Forelimb muscle (tissue), 1 donor: Measurements from ENCODE around the gene ST8SIA1. TPM values are rescaled to one million over a fixed set of nuclear protein-coding genes. Genes with fewer than 3 reads are reported as not detected.

Experiments
- DNase-seq: peaks from one replicate; pipeline ENCODE4 v3.0.0-alpha.2; 2013; ENCODE audit warnings: low read depth
- polyA plus RNA-seq: library from polyadenylated mRNA; unstranded; fragments of 120-200 nt; gene quantifications from one replicate; pipeline ENCODE4 v1.2.1, GENCODE V29; 2013; ENCODE audit not compliant: insufficient read length

ST8SIA1 gene
- polyA plus RNA-seq, 1 donor = 8.0 TPM

- DNase-seq = no peak
Observed at GRCh38 chr12:22283508-22283907, 51.0 kb downstream of the ST8SIA1 start.

GRCh38 chr12:22283006-22283506 is 51.5 kb downstream of the ST8SIA1 start:
- no peak for DNase-seq

GRCh38 chr12:22282283-22282682 is 52.2 kb downstream of the ST8SIA1 start:
- DNase-seq = no peak

GRCh38 chr12:22276867-22277266 is 57.6 kb downstream of the ST8SIA1 start:
- DNase-seq = no peak

- no peak for DNase-seq
Observed at GRCh38 chr12:22276313-22276712, 58.2 kb downstream of the ST8SIA1 start.

- DNase-seq = no peak
Observed at GRCh38 chr12:22275843-22276242, 58.7 kb downstream of the ST8SIA1 start.

- no peak for DNase-seq
Observed at GRCh38 chr12:22272335-22273151, 62.0 kb downstream of the ST8SIA1 start.

- DNase-seq = no peak
Observed at GRCh38 chr12:22271023-22271422, 63.5 kb downstream of the ST8SIA1 start.

- DNase-seq = no peak
Observed at GRCh38 chr12:22268973-22269372, 65.5 kb downstream of the ST8SIA1 start.

- DNase-seq = no peak
Observed at GRCh38 chr12:22268406-22268805, 66.1 kb downstream of the ST8SIA1 start.

GRCh38 chr12:22266101-22266500 is 68.4 kb downstream of the ST8SIA1 start:
- no peak for DNase-seq

- DNase-seq = no peak
Observed at GRCh38 chr12:22264380-22264779, 70.1 kb downstream of the ST8SIA1 start.

GRCh38 chr12:22262309-22262708 is 72.2 kb downstream of the ST8SIA1 start:
- DNase-seq = no peak

GRCh38 chr12:22257100-22257499 is 77.4 kb downstream of the ST8SIA1 start:
- no peak for DNase-seq

- no peak for DNase-seq
Observed at GRCh38 chr12:22256605-22257004, 77.9 kb downstream of the ST8SIA1 start.

- no peak for DNase-seq
Observed at GRCh38 chr12:22256041-22256441, 78.5 kb downstream of the ST8SIA1 start.

- no peak for DNase-seq
Observed at GRCh38 chr12:22255097-22255496, 79.4 kb downstream of the ST8SIA1 start.

- DNase-seq = no peak
Observed at GRCh38 chr12:22254478-22254877, 80.0 kb downstream of the ST8SIA1 start.

GRCh38 chr12:22252057-22252456 is 82.5 kb downstream of the ST8SIA1 start:
- DNase-seq = no peak

- DNase-seq = no peak
Observed at GRCh38 chr12:22250762-22251161, 83.7 kb downstream of the ST8SIA1 start.

GRCh38 chr12:22248571-22249115 is 85.9 kb downstream of the ST8SIA1 start:
- no peak for DNase-seq

GRCh38 chr12:22248121-22248520 is 86.4 kb downstream of the ST8SIA1 start:
- DNase-seq = peak; percentile 65

- no peak for DNase-seq
Observed at GRCh38 chr12:22246217-22246846, 88.2 kb downstream of the ST8SIA1 start.
